GM03348 (cell line): ENCODE results near the gene SYNDIG1L.
"Not testable (repeated sequence)": the region's sequence is repeated elsewhere in the genome, so short reads cannot be mapped to it uniquely, and the experiment has no call there.

Experiments
- DNase-seq: peaks from one replicate; pipeline ENCODE4 v3.0.0; 2012; ENCODE audit warnings: low spot score

The SYNDIG1L gene

DNA sequence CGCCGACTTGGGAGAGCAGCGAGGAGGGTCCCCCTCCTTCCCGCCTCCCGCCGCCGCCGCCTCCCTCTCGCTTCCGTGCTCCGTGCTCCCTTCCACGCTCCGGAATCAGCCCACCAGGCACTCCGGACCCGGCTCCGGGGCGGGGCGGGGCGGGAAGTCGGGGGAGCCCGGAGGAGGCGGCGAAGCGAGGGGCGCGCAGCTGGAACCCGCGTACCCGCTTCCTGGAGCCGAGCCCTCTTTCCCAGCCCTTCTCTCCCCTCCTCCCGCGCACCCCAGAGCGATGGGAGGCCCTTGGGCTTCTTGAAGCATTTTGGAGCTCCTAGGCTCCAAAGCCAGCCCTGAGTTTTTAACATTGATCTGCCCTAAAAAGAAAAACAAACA lies at the start of gene SYNDIG1L:
SYNDIG1L (minus strand) TSS at position 9 of the 381 bp plus-strand sequence. CDS start 16,466 bp downstream, outside the sequence.
- no peak for DNase-seq

DNA sequence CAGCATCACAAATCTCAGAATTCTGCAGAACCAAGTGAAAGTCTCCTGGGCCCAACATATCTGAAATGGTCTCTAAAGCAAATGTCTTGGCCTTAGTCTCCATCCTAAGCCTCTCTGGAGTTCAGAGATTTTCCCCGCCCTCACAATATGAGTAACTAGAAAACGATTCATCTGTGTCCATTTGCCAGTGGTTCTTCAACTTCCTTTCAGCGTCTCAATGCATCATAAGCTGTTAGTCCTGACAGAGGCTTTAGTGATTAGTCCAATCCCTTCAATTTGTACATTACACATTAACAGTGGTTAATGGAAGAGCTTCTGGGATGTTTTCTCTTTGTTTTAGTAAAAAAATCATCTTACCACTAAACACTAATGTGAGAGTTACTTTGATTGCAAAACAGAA lies 49.7 kb upstream of the SYNDIG1L start:
- peak; percentile 84 for DNase-seq

DNA sequence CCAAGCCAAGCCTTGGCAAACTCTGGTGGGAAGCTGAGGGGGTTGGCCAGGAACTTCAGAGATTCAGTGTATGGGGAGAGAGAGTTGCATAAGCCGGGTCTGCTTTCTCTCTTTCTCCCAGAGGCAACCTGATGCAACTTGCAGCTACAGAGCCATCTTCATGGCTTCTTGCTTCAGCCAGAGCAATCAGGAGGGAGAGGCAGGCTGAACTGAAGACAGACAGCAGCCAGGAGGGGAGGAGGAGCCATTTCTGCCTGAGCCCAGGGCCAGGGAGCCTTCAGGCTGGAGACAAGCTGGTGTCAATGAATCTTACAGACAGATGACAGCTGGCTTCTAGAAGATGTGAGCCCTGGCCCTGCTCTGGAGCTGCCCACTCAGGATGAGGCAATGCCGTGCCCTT lies 48.4 kb upstream of the SYNDIG1L start:
- peak; percentile 27 for DNase-seq

DNA sequence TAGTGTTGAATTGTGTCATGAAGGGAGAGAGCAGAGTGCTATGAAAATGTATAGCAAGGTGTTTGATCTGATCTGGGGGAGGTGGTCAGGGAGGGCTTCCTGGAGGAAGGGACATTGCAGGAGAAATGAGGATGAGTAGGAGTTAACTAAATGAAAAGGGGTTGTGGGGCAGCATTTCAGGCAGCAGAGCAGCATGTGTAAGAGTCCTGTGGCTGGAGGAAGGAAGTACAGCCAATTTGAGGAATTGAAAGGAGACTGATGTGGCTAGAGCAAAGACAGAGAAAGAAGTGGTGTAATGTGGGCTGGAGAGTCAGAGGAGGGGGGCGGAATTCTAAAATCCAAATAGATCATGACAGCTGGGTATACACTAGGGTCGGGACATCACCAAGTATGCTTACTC lies 46.6 kb upstream of the SYNDIG1L start:
- no peak for DNase-seq

DNA sequence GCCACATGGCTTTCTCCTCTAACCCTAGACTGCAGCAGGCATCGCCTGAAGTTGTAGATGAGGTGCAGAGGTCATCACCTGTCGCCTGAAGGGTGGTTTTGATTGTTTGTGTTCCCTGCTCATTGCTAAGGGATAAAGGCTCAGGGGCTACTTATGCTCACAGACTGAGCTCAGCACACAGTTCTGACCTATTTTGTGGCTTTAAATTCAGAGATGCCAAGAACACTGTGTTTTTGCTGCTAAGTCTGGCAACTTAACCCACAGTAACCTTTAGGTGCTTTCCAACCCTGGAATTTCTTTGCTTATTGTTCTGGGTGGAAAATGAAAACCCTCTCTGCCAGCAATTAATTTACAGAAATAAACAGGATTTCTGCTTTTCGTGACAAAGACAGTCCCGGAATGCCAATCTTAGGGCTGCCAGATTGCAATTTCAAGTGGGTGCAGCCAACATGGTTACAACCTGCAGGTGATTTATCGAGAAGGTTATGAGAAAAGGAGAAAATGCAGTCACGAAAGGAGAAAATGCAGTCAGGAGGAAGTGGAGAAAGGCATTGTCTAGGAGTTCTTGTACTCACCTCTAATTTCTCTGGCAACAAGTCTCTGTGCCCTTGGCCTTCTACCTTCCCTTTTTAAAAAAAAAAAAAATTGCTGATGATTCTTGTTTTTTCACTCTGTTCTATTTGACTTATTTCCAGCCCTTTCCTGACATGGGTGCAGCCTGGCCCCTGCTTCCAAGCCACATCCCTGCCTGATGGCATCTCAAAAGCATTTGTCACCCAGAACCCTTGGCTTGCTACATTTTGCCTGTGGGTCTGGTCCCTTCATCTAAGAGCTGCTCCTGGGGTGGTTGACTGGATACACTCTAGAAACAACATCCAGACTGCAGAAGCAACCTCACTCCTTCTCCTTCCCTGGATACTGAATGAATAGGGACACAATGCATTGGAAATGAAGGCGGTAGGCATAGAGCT lies 43.8 kb upstream of the SYNDIG1L start:
- DNase-seq, result no peak

DNA sequence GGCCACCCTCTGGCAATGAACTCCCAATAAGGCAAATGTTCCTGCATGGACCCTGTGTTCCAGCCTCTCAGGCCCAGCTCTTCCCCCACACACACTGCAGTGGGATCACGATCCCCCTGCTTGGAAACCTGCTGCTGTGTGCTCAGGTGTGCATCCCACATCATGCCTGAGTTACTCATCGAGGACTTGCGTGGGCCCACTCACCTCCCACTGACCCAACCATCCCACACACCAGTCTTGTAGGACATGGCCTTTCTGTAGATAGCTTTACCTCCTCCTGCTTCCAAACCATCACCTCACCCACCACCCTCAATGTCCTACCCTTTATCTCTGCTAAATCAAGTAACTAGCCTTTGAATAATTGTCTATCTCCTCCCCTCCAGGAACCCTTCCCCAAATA lies 42.5 kb upstream of the SYNDIG1L start:
- no peak for DNase-seq

DNA sequence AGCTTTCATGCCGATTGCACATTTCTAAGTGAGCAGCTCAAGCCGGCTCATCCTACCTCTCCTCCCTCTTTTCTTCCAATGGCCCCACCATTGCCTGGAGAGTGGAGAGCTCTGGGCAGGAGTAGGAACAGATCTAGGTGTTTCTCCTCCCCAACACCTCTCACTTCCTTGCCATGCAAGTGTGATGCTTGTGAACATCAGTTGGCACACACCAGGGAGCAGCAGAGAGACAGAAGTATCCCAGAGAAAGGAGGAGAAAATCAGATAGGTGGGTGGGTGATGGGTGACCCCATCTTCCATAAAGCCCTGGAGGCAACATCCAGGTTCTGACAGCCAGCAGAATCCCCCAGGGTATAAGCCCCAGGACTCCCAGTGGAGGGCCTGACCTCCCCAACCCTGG lies 39.3 kb upstream of the SYNDIG1L start:
- DNase-seq, result no peak

DNA sequence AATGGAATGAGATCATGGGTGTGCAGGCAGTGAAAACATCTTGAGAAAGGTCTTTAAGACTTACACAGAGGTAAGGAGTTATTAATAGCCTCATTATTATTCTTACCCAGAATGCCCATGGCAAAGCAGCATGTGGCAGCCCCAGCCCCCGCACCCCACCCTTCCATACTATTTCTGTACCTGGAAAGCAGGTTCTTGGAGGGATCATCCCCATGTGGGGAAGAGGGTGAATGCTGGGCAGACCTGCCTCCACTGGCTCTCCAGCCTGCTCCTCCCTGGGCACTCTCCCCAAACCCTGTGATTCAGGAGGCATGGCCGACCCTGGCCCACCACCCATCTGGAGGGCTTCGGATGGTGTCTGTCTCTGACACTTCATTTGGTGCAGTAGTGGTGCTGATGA lies 38.8 kb upstream of the SYNDIG1L start:
- no peak for DNase-seq

DNA sequence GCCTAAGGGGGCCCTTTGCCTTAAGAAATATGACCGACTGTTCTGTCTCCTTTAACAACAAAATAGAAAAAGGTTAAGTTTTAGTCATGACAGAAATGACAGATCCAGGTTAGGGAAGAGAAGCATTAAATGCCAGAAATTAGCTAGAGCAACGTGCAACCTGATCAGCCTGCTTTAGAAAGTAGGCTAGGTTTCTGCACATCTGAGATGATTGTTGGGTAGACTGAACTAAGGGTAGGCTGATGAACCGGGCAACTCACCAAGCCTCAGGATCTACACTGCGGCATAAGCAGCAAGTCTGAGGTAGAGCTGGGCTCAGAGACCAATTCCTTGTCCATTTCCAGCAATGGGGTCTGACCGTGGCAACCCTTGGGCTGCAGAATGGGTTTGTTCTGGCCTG lies 37.7 kb upstream of the SYNDIG1L start:
- DNase-seq, result no peak

DNA sequence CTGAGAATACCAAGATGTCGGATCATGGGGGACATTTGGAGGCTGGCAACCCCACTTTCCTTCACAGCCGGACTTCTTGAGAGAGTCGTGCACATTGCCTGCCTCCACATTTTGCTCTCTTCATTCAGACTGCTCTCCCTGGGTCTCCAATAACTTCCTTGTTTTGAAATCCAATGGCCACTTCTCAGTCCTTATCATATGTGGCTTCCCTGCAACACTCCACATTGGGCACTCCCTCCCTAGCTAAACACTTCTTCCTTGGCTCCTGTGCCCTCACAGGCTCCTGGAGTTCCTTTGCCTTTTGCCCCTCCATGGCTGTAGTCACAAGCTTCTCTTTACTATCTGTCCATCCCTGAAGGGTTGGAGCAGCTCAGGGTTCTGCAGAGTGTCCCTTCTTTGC lies 37.0 kb upstream of the SYNDIG1L start:
- DNase-seq, result no peak

DNA sequence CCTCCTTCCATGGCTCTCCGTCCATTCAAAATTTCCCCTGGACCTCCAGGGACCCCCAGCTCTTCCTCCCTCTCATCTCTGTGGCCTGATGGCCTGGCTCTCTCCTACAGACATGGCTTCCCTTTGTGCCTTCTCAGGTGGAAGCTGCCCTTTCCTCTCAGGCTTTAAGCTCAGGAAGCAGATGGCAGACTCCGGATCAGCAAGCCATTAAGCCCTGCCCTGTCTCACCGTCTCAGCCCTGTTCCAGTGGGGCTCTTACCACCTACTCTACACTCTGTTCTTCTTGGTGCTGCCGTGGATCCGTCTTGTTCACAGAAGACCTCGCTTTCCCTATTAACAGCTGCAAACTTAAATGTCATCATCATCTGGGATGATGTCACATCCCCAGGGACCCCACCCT lies 34.0 kb upstream of the SYNDIG1L start:
- no peak for DNase-seq

DNA sequence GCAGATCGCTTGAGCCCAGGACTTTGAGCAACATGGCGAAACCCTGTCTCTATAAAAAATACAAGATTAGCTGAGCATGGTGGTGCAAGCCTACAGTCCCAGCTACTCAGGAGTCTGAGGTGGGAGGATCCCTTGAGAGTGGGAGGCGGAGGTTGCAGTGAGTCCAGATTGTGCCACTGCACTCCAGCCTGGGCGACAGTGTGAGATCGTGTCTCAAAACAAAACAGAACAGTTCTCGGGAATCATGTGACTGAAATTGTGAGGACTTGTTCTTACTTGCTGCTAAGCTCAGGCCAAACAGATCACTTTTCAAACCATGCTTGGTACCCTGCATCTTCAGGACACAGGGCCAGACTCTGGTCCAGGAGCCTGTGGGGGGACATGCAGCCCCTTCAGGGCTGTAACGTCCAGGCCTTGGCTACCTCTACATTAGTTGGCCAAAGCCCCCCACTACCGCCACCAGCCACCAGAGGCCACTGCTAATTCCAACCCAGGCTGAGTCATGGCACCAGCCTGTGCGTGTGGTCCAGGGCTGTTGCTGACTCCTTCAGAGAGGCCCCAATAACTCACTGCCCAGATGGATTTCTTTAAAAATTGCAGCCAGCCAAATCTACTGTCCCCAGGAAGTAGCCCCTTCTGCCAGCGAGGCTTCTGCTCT lies 33.4 kb upstream of the SYNDIG1L start:
- DNase-seq, result peak; percentile 87

DNA sequence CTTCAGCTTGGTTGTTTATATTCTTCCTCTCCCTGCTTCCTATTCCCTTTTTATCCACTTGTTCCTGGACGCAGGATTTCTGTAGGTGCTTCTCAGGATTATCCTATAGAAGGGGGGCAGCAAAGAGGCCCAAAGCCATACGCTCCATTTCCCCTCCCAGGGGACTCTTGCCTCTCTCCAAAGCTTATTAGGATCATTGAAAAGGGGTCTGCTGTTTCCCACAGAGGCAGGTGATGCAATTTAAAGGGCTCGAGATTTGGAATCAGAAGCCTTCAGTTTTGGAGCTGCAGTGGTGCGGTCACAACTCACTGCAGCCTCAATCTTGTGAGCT lies 31.5 kb upstream of the SYNDIG1L start:
- no peak for DNase-seq

DNA sequence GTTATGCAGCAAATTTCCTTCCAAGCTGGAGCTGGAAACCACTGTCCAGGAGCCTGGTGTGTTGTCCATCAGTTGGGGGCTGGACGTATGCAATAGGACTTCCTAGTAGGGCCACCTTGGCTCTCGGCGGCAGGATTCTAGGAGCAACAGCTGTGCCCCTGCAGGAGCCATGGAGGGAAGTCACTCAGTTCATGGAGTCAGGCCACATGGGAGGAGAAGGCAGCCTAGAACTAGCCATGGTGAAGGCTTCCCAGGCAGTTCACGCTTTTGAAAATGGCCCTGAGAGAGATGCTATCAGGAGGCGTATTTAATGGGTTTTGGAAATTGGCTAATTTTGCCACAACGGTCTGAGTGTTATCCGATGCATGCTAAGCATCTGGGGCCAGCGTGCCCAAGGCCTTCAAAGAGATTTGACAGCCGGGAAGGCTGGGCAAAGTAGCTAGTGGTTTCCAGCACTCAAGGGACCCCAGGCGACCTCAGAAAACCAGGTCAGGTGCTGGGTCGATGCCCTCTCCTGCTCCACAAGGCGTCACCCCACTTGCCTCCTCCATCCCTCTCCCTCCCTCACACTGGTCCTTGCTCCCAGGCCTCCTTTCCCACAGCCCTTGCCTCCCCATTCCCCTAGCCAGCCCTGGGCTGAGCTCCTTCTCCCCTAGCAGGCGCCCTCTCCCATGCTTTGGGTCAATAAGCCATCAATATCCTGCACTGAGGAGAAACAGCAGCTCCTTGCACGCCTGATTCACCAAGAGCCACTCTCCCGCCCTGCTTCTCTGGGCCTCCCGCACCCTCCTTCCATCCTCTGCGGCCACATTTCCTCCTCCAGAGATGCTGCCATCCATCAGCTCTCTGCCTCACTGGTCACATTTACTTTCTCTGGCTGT lies 30.9 kb upstream of the SYNDIG1L start:
- DNase-seq, result no peak

DNA sequence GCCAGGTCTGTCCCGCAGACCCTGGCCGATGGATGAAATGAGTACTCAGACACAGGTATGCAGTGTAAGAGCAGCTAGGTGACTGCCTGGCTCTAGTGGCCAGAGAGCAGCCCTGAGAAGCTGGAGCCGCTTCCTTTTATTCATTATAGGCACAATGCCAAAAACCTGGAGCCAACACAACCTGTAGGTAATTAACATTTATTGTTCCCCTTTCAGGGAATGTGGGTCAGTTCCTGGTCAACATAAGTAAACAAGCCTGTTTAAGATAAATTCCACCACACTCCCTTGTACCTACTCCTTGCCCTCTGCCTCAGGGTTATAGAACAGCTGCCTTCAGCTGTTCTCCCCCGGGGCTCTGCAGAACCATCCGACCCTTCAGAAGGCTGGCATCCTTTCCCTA lies 28.4 kb upstream of the SYNDIG1L start:
- DNase-seq, result not testable (repeated sequence)

DNA sequence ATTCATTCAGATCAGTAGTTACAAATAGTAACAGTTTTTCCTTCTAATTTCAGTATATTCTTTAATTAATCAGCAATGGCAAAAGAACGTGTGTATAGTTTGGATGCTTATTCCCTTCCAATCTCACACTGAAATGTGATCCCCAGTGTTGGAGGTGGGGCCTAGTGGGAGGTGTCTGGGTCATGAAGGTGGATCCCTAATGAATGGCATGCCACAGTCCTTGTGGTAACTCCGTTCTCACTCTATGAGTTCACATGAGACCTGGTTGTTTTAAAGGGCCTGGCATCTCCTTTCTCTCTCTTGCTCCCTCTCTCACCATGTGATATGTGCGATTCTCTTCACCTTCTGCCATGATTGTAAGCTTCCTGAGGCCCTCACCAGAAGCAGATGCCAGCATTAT lies 18.9 kb upstream of the SYNDIG1L start:
- no peak for DNase-seq

DNA sequence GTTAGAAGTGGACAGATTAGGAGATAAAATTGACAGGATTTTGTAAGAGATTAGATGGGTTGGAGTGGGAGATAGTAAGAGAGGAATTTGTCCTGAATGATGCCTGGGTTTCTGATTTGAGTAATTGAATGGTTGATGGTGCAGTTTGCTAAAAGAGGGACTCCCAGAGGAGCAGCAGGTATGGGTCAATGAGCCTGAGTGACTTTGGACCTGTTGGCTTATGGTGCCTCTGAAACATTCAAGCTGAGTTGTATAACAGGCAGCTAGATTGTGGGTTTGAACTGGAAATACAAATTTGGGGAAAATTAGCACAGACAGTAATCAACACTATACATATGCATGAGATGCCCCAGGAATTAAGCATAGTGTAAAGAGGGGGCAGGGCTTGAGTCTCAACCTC lies 16.7 kb upstream of the SYNDIG1L start:
- no peak for DNase-seq

DNA sequence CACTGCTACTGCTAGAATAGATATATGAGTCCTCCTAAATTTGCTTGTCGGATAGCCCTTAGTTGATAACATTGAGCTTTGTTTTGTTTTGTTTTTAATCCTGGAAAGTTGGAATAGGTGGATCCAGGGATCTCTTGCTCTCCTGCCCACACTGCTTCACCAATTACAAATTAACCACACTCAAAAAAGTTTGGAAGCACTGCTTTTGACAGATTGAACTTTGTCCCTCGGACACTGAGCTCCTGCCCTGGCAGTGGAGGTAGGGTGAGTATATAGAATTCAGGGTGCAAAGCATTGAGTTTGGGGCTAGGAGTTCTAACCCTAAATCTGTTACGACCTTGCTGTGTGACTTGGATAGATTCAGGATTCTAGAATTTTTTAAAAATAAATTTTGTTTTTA lies 15.1 kb upstream of the SYNDIG1L start:
- no peak for DNase-seq

DNA sequence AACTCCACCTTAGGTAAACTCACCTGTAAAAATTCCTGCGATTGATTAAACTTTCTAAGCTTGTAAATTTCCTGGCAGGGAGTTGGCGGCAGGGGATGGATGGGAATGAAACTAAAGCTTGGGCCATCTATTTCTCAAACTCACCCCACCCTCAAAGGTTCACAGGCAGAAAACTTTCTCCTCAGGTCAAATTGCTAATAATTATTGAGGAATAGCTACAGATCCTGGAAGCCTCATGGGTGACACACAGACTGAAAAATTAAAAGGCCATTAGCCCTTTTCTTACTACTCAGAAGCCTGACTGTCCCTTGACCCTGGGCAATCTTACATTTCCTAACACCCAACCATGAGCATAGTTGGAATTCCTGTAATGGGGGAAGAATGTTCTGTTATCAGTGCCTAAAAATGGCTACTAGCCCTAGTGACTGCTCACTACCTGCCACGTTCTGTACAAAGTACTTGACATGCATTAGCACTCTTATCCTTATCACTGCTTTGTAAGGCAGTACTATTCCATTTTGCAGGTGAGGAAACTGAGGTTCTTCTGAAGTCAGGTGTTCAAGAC lies 12.4 kb upstream of the SYNDIG1L start:
- DNase-seq, result no peak

DNA sequence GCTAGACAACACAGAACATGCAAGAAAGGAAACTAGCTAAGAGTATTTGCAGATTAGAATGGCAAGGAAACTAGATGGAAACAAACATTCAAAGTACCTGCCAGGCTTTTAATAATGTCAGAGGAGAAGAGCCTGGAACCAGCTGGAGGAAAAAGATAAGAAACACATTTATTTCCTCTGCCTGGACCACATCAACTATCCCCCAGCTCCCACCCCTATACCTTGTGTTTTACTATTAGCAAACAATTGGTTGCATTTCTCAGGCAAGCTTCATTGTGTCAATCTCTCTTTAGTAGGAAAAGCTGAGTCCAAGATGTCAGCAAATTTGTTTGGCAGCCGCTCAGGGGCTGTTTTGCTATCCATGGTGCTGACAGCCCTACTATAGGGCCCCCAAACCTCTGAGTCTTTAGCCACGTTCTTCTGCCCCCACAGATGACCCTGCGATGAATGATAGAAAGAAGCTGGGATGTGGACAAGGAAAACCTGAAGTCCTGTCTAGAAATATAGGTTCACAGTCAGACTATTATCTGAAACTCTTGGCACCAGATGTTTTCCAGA lies 11.6 kb upstream of the SYNDIG1L start:
- no peak for DNase-seq

DNA sequence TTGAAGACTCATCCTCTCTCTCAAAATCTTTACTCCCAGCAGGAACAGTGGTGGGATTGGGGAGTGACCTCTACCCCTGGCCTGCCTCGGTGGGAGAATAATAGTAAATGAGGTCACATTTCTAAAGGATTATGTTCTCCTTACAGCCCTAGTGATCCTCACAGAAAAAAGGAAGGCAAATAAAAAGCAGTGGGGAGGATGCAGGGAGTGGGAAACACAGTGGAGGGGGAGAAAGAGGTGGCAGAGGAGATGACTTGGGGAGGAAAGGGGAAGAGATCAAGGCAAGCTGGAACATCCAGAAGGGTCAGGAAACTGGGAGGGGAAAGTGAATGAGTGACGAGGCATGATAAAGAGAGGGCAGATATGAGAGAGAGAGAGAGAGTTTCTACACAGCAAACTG lies 8.3 kb upstream of the SYNDIG1L start:
- no peak for DNase-seq

DNA sequence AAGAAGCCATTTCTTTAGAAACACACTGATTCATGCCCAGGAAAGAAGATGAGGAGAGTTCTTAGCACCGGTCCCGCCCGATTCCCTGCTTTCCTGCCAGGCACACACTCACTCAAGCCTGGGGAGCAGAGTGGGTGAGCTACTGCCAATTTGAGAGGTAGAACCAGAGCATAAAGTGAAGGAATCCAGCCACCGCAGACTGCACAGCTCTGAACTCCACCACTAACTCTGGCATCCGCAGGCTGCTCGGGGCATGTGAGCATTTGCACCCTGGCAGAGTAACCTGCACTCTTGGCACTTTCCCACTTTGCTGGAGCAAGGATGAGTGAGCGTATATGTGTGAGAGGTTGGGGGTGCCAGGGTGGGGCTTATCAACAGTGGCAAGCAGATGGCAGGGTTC lies 4.0 kb upstream of the SYNDIG1L start:
- DNase-seq, result no peak
